ENCODE results near the gene ADH4.

DNA sequence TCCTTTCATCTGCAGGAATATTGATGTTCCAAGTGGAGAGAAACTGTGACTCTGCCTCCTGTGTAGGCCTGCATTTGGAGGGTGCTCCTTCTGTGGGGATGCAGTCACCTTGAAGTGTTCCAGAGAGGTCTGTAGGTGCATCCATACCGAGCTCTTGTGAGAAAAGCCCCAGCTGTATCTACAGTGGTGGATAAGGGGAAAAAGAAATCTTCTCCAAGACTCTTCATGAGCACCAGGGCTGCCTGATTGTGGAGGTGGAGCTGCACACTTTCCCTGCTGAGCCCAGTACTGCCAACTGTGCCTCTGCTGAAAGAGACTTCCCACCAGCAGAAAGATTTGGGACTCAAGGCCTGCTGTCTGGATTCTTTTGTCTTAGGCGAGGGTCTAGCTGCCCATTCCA, 35.1 kb upstream of the ADH4 start:
- TF ChIP-seq GATA2 (IDR thresholded peaks at IDR 0.05; ENCODE audit: low read depth, low read length) (no peak), GATA3 (IDR thresholded peaks at IDR 0.05; ENCODE audit: low read depth, low read length) (no peak)
